HG02623 (cell line): ENCODE results near the gene CACNA2D4.

ENCODE experiments used
- ATAC-seq: cut with Tn5 transposase; IDR thresholded peaks from one replicate; pipeline ENCODE4 v1.9.1; 2021; ENCODE audit warnings: moderate library complexity; ENCODE audit not compliant: unreplicated experiment

CACNA2D4 gene

DNA sequence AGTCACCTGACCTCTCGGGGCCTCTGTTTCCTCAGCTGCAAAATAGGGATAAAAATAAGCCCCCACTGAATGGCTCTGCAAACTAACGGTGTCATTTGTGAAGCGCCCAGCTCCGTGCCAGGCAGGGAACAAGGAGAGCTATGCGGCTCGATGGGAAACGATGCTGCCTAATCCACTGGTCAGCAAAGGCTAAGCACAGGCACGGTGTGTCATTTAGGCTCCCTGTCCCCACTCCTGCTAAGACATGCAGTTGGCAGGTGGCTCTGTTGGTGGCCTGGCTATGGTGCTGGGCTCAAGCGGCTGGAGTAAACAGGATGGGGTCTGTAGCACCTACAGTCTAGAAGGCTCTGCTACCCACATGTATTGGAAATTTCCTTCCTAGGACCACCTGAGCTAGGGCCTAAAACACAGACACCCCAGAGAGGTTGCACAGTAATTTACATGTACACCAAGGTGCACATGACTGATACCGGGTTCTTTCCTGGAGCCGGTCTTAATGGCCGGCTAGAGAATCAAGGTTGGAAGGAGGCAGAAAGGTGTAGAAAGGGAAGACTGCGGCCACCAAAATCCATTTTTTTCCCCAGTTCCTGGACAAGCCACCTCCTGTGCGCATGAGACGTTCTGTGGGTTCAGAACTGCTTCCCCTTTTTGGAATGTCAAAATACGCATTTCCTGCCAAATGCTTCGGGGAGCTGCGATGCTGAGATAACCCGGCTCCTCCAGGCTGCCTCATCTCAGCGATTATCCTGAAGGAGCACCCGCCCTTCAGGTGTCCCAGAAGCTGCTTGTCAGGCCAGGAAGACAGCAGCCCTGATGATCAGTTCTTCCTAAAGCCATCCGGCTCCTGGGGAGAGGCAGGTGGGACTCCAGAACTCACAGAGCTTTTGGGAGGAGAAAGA, 1.0 kb downstream of the CACNA2D4 start:
- ATAC-seq = no peak

- ATAC-seq = no peak
Observed at GRCh38 chr12:1916371-1917171, 1.9 kb downstream of the CACNA2D4 start.

- no peak for ATAC-seq
Observed at GRCh38 chr12:1915082-1915968, 3.1 kb downstream of the CACNA2D4 start.

- ATAC-seq = no peak
Observed at GRCh38 chr12:1914114-1914911, 4.1 kb downstream of the CACNA2D4 start.

DNA sequence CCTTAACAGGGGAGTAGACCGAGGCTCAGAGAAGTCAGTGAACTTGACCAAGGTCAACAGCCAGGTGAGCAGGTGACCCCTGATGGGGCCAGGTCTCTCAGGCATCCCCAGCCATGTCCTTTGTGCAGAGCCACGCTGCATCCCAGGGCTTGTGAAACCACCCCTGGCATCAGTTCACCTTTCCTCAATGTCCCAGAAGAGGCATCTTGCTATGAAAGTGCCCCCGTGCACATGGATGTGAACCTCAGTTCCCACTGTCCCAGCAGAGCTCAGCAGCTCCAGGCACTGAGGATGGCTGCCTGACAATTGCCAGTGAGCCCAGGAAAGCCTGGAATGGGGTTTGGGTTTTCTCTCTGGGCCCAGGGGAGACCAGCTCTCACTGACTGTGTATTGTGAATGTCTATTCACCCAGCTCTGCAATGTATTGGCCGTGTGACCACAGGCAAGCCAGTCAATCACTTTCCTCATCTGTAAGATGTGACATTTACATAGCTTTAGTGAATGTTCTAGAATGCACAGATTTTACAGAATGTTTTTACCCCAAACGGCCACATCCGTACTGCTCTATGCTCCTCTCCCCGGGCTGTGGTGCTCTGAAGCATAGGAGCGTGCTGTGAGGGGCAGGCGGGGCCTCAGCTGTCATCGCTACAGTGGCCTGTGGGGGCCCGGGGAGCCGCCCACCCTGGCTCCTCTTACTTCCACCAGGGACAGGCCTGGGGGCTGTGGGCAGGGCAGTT, 4.9 kb downstream of the CACNA2D4 start:
- no peak for ATAC-seq

DNA sequence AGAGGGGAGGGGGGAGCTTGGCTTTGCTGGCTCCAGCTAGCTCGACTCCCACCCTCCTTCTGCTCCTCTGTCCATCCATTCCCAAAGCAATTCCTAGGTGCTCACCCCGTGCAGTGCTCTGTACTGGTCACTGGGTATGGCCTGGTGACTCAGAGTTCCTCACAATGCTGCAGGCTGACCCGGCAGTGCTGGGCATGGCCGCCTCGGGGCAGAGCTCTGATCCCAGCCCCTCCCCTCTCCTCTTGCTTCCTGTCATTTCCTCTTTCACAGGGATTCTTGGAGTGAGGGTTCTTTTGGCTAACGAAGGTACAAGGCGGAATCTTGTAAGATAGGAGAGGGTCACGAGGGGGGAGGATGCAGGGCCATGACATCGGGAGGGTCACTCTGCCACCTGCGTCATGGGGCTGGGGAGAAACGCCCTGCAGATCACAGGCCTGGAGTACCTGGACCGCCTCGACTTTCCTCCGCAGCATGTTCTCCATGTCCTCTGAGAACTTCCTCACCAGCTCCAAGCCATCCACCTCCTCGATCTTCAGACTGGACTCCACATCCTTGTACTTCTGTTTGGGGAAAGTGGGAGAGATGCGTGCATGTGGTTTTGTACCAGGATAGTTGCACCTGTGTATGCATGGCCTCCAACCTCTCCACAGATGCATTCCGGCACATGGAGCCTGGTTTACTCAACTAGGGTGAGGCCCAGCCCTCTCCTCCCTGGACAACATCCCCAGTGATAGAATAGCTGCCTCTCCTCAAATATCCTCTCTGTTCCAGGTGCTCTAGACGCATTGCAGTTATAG, 5.7 kb downstream of the CACNA2D4 start:
- no peak for ATAC-seq

- ATAC-seq = no peak
Observed at GRCh38 chr12:1911598-1912575, 6.6 kb downstream of the CACNA2D4 start.

DNA sequence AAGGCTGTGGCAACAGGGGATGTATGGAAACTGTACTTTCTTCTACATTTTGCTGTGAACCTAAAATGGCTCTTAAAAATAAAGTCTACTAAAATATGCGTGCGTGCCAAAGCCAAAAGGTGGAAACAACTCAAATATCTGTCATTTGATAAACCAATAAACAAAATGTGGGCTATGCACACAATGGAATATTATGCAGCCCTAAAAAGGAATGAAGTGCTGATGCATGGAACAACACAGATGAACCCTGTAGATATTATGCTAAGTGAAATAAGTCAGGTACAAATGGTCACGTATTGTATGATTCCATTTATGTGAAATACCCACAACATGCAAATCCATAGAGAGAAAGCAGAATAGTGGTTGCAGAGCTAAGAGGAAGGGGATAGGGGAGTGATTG, 8.0 kb downstream of the CACNA2D4 start:
- ATAC-seq = no peak

DNA sequence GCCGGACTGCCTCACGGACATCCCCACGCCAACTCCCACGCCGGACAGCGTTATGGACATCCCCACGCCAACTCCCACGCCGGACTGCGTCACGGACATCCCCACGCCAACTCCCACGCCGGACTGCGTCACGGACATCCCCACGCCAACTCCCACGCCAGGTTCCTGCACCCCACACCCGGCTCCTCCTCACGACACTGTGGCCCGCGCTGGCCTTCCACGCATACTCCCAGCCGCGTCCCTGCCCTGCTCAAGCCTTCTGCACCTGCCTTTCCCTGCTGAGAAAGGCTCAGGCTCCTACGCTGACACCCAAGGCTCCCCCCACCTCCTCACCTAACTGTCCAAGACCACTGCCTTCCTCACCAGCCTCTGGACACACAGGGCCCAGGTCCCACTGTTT, 9.7 kb downstream of the CACNA2D4 start:
- ATAC-seq = no peak

DNA sequence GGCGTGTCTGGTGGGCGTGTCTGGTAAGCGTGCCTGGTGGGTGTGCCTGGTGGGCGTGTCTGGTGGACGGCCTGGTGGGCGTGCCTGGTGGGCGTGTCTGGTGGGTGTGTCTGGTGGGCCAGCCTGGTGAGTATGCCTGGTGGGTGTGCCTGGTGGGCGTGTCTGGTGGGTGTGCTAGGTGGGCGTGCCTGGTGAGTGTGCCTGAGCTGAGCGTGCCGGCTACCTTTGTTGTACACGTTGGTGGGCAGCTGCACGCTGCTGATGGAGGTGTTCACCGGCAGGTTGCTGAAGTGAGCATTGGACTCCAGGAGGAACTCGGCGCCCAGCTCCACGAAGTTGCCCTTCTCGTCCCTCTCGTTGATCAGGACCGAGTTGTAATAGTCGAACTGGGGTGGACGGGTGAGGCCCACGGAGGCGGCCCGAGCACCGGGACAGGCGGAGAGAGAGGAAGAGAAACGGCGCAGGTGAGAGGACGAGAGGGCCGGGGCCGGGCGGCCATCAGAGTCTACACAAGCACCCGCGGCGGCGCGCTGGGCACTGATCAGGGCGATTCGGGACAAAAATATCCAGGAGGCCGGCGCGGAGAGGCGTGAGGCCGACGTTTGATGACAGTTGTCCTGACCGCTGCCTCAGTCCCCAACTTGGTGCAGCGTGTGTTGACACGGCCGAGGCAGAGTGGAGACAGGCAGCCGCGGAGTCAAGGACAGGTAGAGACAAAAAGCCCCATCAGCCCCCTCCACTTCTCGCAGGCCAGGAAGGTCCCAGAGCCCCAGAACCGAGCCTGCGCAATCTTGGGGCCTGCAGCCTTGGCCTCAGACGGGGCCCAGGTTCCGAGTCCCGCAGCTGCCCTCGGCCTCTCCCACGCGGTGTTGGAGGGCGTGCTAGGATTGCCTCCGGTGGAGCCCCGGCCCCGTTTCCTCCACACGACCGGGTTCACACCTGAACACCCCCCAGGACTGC, 10.5 kb downstream of the CACNA2D4 start:
- no peak for ATAC-seq

GRCh38 chr12:1906579-1906978, 11.9 kb downstream of the CACNA2D4 start:
- ATAC-seq = no peak

DNA sequence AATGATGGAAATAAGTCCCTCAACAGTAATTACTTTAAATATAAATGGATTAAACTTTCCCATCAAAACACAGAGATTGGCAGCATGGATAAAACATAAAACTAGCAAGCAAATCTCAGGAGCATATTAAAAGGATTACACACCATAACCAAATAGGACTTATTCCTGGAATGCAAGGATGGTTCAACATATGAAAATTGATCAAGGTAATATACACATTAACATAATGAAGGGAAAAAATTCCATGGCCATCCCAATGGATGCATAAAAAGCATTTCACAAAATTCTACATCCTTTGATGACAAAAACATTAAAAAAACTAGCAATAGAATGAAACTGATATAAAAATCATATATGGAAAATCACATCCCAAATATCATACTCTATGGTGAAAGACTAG, 13.6 kb downstream of the CACNA2D4 start:
- no peak for ATAC-seq

DNA sequence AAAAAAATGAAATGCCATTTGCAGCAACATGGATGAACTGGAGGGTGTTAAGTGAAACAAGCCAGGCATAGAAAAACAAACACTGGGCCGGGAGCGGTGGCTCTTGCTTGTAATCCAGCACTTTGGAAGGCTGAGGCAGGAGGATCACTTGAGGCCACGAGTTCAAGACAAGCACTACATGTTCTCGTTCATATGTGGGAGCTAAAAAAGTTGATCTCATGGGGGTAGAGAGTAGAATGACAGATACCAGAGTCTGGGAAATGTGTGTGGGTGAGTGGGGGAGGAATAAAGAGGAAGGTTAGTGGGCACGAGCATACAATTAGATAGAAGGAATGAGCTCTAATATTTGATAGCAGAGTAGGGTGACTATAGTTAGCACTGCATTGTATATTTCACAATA, 21.5 kb downstream of the CACNA2D4 start:
- no peak for ATAC-seq

DNA sequence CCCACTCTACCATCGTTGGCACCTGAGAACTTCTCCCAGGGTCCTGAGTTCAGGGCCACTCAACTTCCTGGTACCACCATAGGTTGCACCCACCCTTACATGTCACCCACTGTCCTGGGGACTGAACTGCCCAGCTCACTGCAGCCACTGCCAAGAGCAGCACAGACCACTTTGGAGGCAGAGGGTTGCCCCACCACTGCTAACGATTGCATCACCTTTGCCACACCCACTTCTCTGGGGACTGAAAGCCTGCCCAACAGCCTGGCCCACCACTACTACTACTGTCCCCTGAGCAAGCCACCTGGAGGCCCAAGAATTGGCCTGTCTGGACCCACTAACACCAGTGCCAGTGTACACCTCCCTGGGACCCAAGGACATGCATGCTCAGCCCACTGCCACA, 27.6 kb downstream of the CACNA2D4 start:
- no peak for ATAC-seq

- ATAC-seq = no peak
Observed at GRCh38 chr12:1890119-1890703, 28.2 kb downstream of the CACNA2D4 start.

DNA sequence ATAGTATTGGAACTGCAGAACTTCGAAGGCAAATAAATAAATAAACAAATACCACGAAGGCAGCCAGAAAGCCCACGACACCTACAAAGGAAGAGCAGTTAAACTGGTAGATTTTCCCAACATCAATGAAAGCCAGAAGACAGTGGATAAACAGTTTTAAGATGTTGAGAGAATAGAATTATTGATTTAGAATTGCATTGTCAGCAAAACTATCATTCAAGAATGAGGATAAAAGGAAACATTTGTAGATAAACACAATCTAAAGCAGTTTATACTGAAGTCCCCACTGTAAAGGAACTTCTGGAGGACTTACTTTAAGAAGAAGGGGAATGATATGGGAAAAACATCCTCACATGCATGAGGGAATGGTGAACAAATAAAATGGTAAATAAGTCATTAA, 29.5 kb downstream of the CACNA2D4 start:
- ATAC-seq = no peak
